HEK293 (cell line): ENCODE measurements around the gene BZW2.

Experiments
- EGR2 ChIP-seq: fragments of 450-650 bp; formaldehyde crosslinking; IDR thresholded peaks from 2 replicates; pipeline ENCODE4 v1.5.1; 2016; ENCODE audit warnings: low read depth, missing biosample characterization, missing genetic modification characterization
- GLI4 ChIP-seq: fragments of 450-650 bp; formaldehyde crosslinking; IDR thresholded peaks from 2 replicates; pipeline ENCODE4 v1.5.1; 2016; ENCODE audit warnings: missing biosample characterization, missing genetic modification characterization
- GLIS2 ChIP-seq: fragments of 450-650 bp; formaldehyde crosslinking; IDR thresholded peaks from 2 replicates; pipeline ENCODE4 v1.5.1; 2016; ENCODE audit warnings: missing biosample characterization, missing genetic modification characterization
- HOXA7 ChIP-seq: sonication (generic); formaldehyde crosslinking; IDR thresholded peaks from 2 replicates; pipeline ENCODE4 v1.8.1; 2022; ENCODE audit warnings: missing genetic modification reagents, borderline replicate concordance
- KLF1 ChIP-seq: fragments of 450-650 bp; formaldehyde crosslinking; IDR thresholded peaks from 2 replicates; pipeline ENCODE4 v1.5.1; 2016; ENCODE audit warnings: missing biosample characterization, missing genetic modification characterization
- KLF7 ChIP-seq: fragments of 450-650 bp; formaldehyde crosslinking; IDR thresholded peaks from 2 replicates; pipeline ENCODE4 v1.5.1; 2016; ENCODE audit warnings: missing biosample characterization, missing genetic modification characterization, borderline replicate concordance
- KLF8 ChIP-seq: fragments of 450-650 bp; formaldehyde crosslinking; IDR thresholded peaks from 2 replicates; pipeline ENCODE4 v1.5.1; 2016; ENCODE audit warnings: missing biosample characterization, missing genetic modification characterization
- MZF1 ChIP-seq: fragments of 450-650 bp; formaldehyde crosslinking; IDR thresholded peaks from 2 replicates; pipeline ENCODE4 v1.5.1; 2017; ENCODE audit warnings: missing biosample characterization, missing genetic modification characterization, borderline replicate concordance
- PRDM1 ChIP-seq: fragments of 450-650 bp; formaldehyde crosslinking; IDR thresholded peaks from 2 replicates; pipeline ENCODE4; 2016; ENCODE audit warnings: missing biosample characterization, missing genetic modification characterization
- SCRT2 ChIP-seq: fragments of 450-650 bp; formaldehyde crosslinking; IDR thresholded peaks from 2 replicates; pipeline ENCODE4 v1.5.1; 2016; ENCODE audit warnings: missing biosample characterization, missing genetic modification characterization
- WT1 ChIP-seq: fragments of 450-650 bp; formaldehyde crosslinking; IDR thresholded peaks from 2 replicates; pipeline ENCODE4 v1.5.1; 2016; ENCODE audit warnings: missing biosample characterization, missing genetic modification characterization
- ZBTB17 ChIP-seq: fragments of 450-650 bp; formaldehyde crosslinking; IDR thresholded peaks from 2 replicates; pipeline ENCODE4 v1.5.1; 2016; ENCODE audit warnings: missing biosample characterization, missing genetic modification characterization
- ZNF140 ChIP-seq: fragments of 450-650 bp; formaldehyde crosslinking; IDR thresholded peaks from 2 replicates; pipeline ENCODE4 v1.5.1; 2016; ENCODE audit warnings: missing biosample characterization, missing genetic modification characterization
- ZNF16 ChIP-seq: fragments of 450-650 bp; formaldehyde crosslinking; IDR thresholded peaks from 2 replicates; pipeline ENCODE4 v1.5.1; 2016; ENCODE audit warnings: low read depth, missing biosample characterization, missing genetic modification characterization
- ZNF23 ChIP-seq: fragments of 450-650 bp; formaldehyde crosslinking; IDR thresholded peaks from 2 replicates; pipeline ENCODE4 v1.5.1; 2016; ENCODE audit warnings: missing biosample characterization, missing genetic modification characterization, borderline replicate concordance
- ZNF311 ChIP-seq: fragments of 450-650 bp; formaldehyde crosslinking; IDR thresholded peaks from 2 replicates; pipeline ENCODE4 v1.5.1; 2017; ENCODE audit warnings: missing biosample characterization, missing genetic modification characterization, borderline replicate concordance
- ZNF354C ChIP-seq: fragments of 450-650 bp; formaldehyde crosslinking; IDR thresholded peaks from 2 replicates; pipeline ENCODE4 v1.5.1; 2016; ENCODE audit warnings: missing biosample characterization, missing genetic modification characterization, low read depth, borderline replicate concordance
- ZNF366 ChIP-seq: fragments of 450-650 bp; formaldehyde crosslinking; conservative IDR thresholded peaks from 2 replicates; pipeline ENCODE4 v1.5.1; 2016; ENCODE audit warnings: missing biosample characterization, missing genetic modification characterization
- ZNF37A ChIP-seq: fragments of 450-650 bp; IDR thresholded peaks from 2 replicates; pipeline ENCODE4 v1.5.1; 2018; ENCODE audit warnings: missing biosample characterization, missing genetic modification characterization
- ZNF391 ChIP-seq: fragments of 450-650 bp; formaldehyde crosslinking; IDR thresholded peaks from 2 replicates; pipeline ENCODE4 v1.5.1; 2016; ENCODE audit warnings: low read depth, missing biosample characterization, missing genetic modification characterization, borderline replicate concordance
- ZNF473 ChIP-seq: fragments of 450-650 bp; formaldehyde crosslinking; IDR thresholded peaks from 2 replicates; pipeline ENCODE4 v1.5.1; 2017; ENCODE audit warnings: missing biosample characterization, missing genetic modification characterization
- ZNF510 ChIP-seq: fragments of 450-650 bp; formaldehyde crosslinking; IDR thresholded peaks from 2 replicates; pipeline ENCODE4 v1.5.1; 2018; ENCODE audit warnings: mild to moderate bottlenecking, missing genetic modification characterization, missing biosample characterization; ENCODE audit not compliant: insufficient replicate concordance
- ZNF560 ChIP-seq: fragments of 450-650 bp; formaldehyde crosslinking; IDR thresholded peaks from 2 replicates; pipeline ENCODE4 v1.5.1; 2017; ENCODE audit warnings: missing biosample characterization, missing genetic modification characterization, borderline replicate concordance
- ZNF600 ChIP-seq: fragments of 450-650 bp; formaldehyde crosslinking; IDR thresholded peaks from 2 replicates; pipeline ENCODE4 v1.5.1; 2016; ENCODE audit warnings: missing biosample characterization, missing genetic modification characterization
- ZNF658 ChIP-seq: fragments of 450-650 bp; formaldehyde crosslinking; IDR thresholded peaks from 2 replicates; pipeline ENCODE4; 2016; ENCODE audit warnings: missing biosample characterization, missing genetic modification characterization
- ZNF664 ChIP-seq: fragments of 450-650 bp; formaldehyde crosslinking; IDR thresholded peaks from 2 replicates; pipeline ENCODE4 v1.5.1; 2016; ENCODE audit warnings: missing biosample characterization, missing genetic modification characterization
- ZNF777 ChIP-seq: fragments of 450-650 bp; formaldehyde crosslinking; IDR thresholded peaks from 2 replicates; pipeline ENCODE4 v1.5.1; 2017; ENCODE audit warnings: missing biosample characterization, missing genetic modification characterization, borderline replicate concordance
- TF ChIP-seq, protein P1 (sequence below): fragments of 450-650 bp; formaldehyde crosslinking; IDR thresholded peaks from 2 replicates; pipeline ENCODE4 v1.5.1; 2016; ENCODE audit warnings: missing biosample characterization, missing genetic modification characterization, low read depth
- TF ChIP-seq, protein P2 (sequence below): fragments of 450-650 bp; formaldehyde crosslinking; IDR thresholded peaks from 2 replicates; pipeline ENCODE4 v1.5.1; 2016; ENCODE audit warnings: missing biosample characterization, missing genetic modification characterization
- TF ChIP-seq, protein P3 (sequence below): fragments of 450-650 bp; formaldehyde crosslinking; IDR thresholded peaks from 2 replicates; pipeline ENCODE4 v1.5.1; 2017; ENCODE audit warnings: missing biosample characterization, missing genetic modification characterization
- TF ChIP-seq, protein P4 (sequence below): fragments of 450-650 bp; formaldehyde crosslinking; IDR thresholded peaks from 2 replicates; pipeline ENCODE4 v1.5.1; 2017; ENCODE audit warnings: missing biosample characterization, mild to moderate bottlenecking, missing genetic modification characterization, moderate library complexity
- TF ChIP-seq, protein P5 (sequence below): fragments of 450-650 bp; formaldehyde crosslinking; IDR thresholded peaks from 2 replicates; pipeline ENCODE4 v1.5.1; 2016; ENCODE audit warnings: missing biosample characterization, missing genetic modification characterization

BZW2 gene

DNA sequence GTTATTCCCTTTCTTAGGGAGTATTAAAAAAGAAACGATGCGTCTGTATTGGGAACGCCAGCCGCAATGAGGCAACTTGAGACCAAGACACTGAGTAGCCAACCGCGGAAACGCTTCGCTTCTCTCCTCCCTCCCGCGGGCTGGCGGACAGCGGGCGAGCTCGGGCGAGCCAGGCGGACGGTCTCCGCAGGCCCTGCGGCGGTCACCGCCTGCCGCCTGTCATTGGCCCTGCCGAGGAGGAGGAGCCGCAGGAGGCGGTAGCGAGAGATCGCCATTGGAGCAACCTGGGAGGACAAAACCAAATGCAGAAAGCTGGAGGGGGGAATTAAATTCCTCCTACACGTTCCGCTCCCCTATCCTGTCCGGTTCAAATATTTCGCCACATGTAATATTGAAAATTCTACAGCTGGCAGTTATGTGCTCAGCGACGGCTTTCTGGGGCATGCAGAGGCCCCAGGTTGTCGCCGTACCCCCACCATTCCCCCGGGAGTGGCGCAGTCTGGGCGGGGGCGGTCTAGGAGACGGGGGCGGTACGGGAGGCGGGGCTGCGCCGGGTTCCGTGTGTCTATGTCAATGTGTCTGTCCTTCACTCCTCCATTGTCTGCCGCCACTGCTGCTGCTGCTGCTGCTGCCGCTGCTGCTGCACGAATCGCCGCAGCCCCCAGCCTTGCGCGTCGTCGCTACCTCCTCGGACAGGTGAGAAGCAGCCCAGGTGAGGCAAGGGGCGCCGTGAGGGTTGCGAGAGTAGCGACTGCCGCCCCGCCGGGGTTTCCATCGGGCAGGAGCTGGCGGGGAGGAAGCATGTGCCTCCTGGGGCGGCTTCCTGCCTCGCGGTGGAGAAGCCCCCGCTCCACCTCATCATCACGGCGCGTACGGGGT is at the start of gene BZW2, which contains the start of gene ANKMY2 (continued):
- TF ChIP-seq, protein P1, sequence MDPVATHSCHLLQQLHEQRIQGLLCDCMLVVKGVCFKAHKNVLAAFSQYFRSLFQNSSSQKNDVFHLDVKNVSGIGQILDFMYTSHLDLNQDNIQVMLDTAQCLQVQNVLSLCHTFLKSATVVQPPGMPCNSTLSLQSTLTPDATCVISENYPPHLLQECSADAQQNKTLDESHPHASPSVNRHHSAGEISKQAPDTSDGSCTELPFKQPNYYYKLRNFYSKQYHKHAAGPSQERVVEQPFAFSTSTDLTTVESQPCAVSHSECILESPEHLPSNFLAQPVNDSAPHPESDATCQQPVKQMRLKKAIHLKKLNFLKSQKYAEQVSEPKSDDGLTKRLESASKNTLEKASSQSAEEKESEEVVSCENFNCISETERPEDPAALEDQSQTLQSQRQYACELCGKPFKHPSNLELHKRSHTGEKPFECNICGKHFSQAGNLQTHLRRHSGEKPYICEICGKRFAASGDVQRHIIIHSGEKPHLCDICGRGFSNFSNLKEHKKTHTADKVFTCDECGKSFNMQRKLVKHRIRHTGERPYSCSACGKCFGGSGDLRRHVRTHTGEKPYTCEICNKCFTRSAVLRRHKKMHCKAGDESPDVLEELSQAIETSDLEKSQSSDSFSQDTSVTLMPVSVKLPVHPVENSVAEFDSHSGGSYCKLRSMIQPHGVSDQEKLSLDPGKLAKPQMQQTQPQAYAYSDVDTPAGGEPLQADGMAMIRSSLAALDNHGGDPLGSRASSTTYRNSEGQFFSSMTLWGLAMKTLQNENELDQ, result no peak
- TF ChIP-seq GLIS2 (tag by site-specific recombination), result 0 out of 2 replicates have a peak, but pooled peaks have one; percentile 13
- no peak; the same call in 1 of the 2 replicates for TF ChIP-seq ZNF366 (tag by site-specific recombination)
- TF ChIP-seq KLF1 (tag by site-specific recombination), result peak; percentile 25; the same call in 1 of the 2 replicates
- TF ChIP-seq, protein P2, sequence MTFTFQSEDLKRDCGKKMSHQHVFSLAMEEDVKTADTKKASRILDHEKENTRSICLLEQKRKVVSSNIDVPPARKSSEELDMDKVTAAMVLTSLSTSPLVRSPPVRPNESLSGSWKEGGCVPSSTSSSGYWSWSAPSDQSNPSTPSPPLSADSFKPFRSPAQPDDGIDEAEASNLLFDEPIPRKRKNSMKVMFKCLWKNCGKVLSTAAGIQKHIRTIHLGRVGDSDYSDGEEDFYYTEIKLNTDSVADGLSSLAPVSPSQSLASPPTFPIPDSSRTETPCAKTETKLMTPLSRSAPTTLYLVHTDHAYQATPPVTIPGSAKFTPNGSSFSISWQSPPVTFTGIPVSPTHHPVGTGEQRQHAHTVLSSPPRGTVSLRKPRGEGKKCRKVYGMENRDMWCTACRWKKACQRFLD (tag by site-specific recombination), result no peak
- no peak for TF ChIP-seq ZNF140
- no peak for TF ChIP-seq MZF1
- no peak for TF ChIP-seq ZNF354C (tag by site-specific recombination)
- TF ChIP-seq ZNF664 (tag by site-specific recombination), result no peak
- TF ChIP-seq ZNF16 (tag by site-specific recombination), result no peak
- TF ChIP-seq ZNF510 (tag by site-specific recombination), result no peak
- TF ChIP-seq ZNF600 (tag by site-specific recombination), result 0 out of 2 replicates have a peak, but pooled peaks have one; percentile 26
- TF ChIP-seq EGR2 (tag by site-specific recombination), result peak; percentile 91
- 0 out of 2 replicates have a peak, but pooled peaks have one; percentile 21 for TF ChIP-seq ZBTB17 (tag by site-specific recombination)
- no peak for TF ChIP-seq ZNF311 (tag by site-specific recombination)
- TF ChIP-seq ZNF473 (tag by site-specific recombination), result no peak
- no peak for TF ChIP-seq ZNF777
- TF ChIP-seq PRDM1 (tag by site-specific recombination), result no peak
- no peak for TF ChIP-seq ZNF658 (tag by site-specific recombination)
- TF ChIP-seq, protein P3, sequence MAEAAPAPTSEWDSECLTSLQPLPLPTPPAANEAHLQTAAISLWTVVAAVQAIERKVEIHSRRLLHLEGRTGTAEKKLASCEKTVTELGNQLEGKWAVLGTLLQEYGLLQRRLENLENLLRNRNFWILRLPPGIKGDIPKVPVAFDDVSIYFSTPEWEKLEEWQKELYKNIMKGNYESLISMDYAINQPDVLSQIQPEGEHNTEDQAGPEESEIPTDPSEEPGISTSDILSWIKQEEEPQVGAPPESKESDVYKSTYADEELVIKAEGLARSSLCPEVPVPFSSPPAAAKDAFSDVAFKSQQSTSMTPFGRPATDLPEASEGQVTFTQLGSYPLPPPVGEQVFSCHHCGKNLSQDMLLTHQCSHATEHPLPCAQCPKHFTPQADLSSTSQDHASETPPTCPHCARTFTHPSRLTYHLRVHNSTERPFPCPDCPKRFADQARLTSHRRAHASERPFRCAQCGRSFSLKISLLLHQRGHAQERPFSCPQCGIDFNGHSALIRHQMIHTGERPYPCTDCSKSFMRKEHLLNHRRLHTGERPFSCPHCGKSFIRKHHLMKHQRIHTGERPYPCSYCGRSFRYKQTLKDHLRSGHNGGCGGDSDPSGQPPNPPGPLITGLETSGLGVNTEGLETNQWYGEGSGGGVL, result no peak
- TF ChIP-seq SCRT2 (tag by site-specific recombination), result no peak
- TF ChIP-seq KLF7, result no peak
- TF ChIP-seq, protein P4, sequence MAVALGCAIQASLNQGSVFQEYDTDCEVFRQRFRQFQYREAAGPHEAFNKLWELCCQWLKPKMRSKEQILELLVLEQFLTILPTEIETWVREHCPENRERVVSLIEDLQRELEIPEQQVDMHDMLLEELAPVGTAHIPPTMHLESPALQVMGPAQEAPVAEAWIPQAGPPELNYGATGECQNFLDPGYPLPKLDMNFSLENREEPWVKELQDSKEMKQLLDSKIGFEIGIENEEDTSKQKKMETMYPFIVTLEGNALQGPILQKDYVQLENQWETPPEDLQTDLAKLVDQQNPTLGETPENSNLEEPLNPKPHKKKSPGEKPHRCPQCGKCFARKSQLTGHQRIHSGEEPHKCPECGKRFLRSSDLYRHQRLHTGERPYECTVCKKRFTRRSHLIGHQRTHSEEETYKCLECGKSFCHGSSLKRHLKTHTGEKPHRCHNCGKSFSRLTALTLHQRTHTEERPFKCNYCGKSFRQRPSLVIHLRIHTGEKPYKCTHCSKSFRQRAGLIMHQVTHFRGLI (tag by site-specific recombination), result no peak
- no peak for TF ChIP-seq WT1 (tag by site-specific recombination)
- no peak for TF ChIP-seq HOXA7 (CRISPR knock-in tag)
- TF ChIP-seq, protein P5, sequence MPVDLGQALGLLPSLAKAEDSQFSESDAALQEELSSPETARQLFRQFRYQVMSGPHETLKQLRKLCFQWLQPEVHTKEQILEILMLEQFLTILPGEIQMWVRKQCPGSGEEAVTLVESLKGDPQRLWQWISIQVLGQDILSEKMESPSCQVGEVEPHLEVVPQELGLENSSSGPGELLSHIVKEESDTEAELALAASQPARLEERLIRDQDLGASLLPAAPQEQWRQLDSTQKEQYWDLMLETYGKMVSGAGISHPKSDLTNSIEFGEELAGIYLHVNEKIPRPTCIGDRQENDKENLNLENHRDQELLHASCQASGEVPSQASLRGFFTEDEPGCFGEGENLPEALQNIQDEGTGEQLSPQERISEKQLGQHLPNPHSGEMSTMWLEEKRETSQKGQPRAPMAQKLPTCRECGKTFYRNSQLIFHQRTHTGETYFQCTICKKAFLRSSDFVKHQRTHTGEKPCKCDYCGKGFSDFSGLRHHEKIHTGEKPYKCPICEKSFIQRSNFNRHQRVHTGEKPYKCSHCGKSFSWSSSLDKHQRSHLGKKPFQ (tag by site-specific recombination), result no peak
- 0 out of 2 replicates have a peak, but pooled peaks have one; percentile 47 for TF ChIP-seq ZNF391 (tag by site-specific recombination)
- peak; percentile 84 for TF ChIP-seq KLF8 (tag by site-specific recombination)
- no peak for TF ChIP-seq ZNF23 (tag by site-specific recombination)
- TF ChIP-seq GLI4 (tag by site-specific recombination), result no peak
- no peak for TF ChIP-seq ZNF560
- no peak for TF ChIP-seq ZNF37A
